BJ (cell line): ENCODE results near the gene JUNB. TPM values are rescaled to one million over a fixed set of nuclear protein-coding genes. Genes with fewer than 3 reads are reported as not detected.

Experiments used
- CTCF ChIA-PET: fragments of 350-600 bp; formaldehyde crosslinking; extraction: SDS; loops from one replicate; lab custom pipeline; 2021; ENCODE audit warnings: antibody characterized with exemption, inconsistent platforms; lab: Yijun Ruan, JAX
- POLR2A ChIA-PET: fragments of 300-600 bp; sonication (Branson Sonifier 250); formaldehyde crosslinking; extraction: SDS; loops from one replicate; lab custom pipeline; 2021; ENCODE audit warnings: antibody characterized with exemption; lab: Charles Lee
- DNase-seq: peaks from one replicate; pipeline ENCODE4 v3.0.0-alpha.2; 2011; ENCODE audit warnings: low read depth
- H3K27me3 ChIP-seq: 2 replicates; pipeline ENCODE4 v1.6.0; 2011; ENCODE audit warnings: low read length; ENCODE audit not compliant: control insufficient read depth, insufficient read depth
- H3K36me3 ChIP-seq: 2 replicates; pipeline ENCODE4 v1.5.1; 2011; ENCODE audit warnings: low read length; ENCODE audit not compliant: control insufficient read depth, insufficient read depth
- H3K4me3 ChIP-seq: 2 replicates; pipeline ENCODE4 v1.5.1; 2011; ENCODE audit warnings: low read depth, mild to moderate bottlenecking, control low read depth, low read length
- CTCF ChIP-seq: IDR thresholded peaks from 2 replicates; pipeline ENCODE4 v1.5.1; 2011; ENCODE audit warnings: low read depth, mild to moderate bottlenecking, control low read depth, inconsistent platforms, low read length, moderate library complexity; ENCODE audit not compliant: insufficient read depth
- polyA plus RNA-seq: library from polyadenylated mRNA; depleted of rRNA; stranded (reverse); fragments of >200 nt; gene quantifications from 2 replicates; pipeline ENCODE4 v1.2.3, GENCODE V29; 2011

JUNB gene
- polyA plus RNA-seq, 1 experiment, result 49.4 TPM

DNA sequence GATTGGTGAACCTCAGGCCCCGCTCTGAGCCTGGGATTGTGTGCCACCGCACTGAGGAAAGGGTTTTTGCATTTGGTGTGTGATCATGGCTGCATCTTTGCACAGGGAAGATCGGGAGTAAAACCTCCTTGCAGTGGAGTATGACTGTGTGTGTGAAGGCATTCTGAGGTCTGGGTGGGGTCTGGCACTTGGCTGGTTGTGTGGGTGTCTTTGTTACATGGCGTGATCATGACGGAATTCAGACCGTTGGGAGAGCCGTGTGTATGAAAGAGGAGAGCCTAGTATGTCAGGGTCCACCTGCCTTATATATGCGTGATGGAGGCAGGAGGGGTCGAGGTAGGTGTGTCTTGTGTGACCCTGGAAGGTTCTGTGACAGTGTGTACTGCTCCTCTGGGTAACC lies 40.4 kb upstream of the JUNB start:
- Histone ChIP-seq H3K4me3 (no peak overlapping the region), H3K36me3 (peaks cover 9% of the 10 kb centered on the region), H3K27me3 (peaks cover 7% of the 10 kb centered on the region)
- no peak for TF ChIP-seq CTCF
- POLR2A ChIA-PET, result no interaction called here
- DNase-seq, result no peak
- CTCF ChIA-PET, result interaction anchor here (2.1 to 7.6 kb wide), 2 partner anchors 10 to 15 kb away, joined by 14 to 62 read pairs; no protein-coding TSS in a partner anchor

DNA sequence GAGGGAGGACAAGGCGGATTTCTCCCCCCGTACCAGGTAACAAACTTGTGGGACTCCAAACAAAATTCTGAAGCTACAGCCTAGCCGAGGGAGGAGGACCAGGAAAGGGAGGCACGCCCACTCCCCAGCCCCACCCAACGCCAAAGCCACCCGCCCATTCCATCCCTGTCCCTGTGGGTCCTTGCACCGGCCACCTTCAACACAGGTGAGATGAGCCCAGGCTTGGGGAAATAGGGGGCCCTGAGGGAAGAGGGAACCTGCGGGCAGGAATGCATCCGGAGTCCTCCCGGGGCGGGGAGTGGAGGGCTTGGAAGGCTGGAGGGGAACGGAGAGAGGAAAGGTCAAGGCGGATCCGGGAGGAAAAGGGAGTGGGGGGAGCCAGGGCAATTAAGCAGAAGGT lies 39.7 kb upstream of the JUNB start, which contains the start of gene BEST2:
BEST2 (plus strand) TSS at position 157 of the 400 bp plus-strand sequence. CDS start 802 bp downstream, outside the sequence.
- Histone ChIP-seq H3K4me3 (no peak within 1 kb of the TSS), H3K36me3 (peaks cover 9% of the 10 kb centered on the region), H3K27me3 (peaks cover 7% of the 10 kb centered on the region)
- DNase-seq, result no peak
- POLR2A ChIA-PET, result no interaction called here
- no peak for TF ChIP-seq CTCF
- CTCF ChIA-PET, result interaction anchor here (0.7 to 7.6 kb wide), 2 partner anchors 9 to 15 kb away, joined by 3 to 62 read pairs; no protein-coding TSS in a partner anchor

- no peak for DNase-seq
- Histone ChIP-seq H3K36me3 (peaks cover 6% of the 10 kb centered on the region), H3K27me3 (peaks cover 7% of the 10 kb centered on the region), H3K4me3 (no peak overlapping the region)
- ChIA-PET POLR2A (no interaction called here), CTCF (interaction anchor here (0.6 to 28.6 kb wide), 6 partner anchors 8 to 96 kb away, joined by 3 to 874 read pairs (median 6); partner anchors contain the start of genes JUNB, PRDX2, RNASEH2A and THSD8)
- no peak for TF ChIP-seq CTCF
Observed at GRCh38 chr19:12752056-12752781, 39.1 kb upstream of the JUNB start.

- TF ChIP-seq CTCF, result no peak
- peaks cover 7% of the 10 kb centered on the region for H3K27me3 ChIP-seq
- no peaks in the 10 kb centered on the region for H3K36me3 ChIP-seq
- POLR2A ChIA-PET, result no interaction called here
- no peak overlapping the region for H3K4me3 ChIP-seq
- no peak for DNase-seq
- CTCF ChIA-PET, result interaction anchor here (3.5 to 28.6 kb wide), 5 partner anchors 7 to 95 kb away, joined by 29 to 874 read pairs (median 62); partner anchors contain the start of genes JUNB, PRDX2, RNASEH2A and THSD8
Observed at GRCh38 chr19:12754465-12755196, 36.7 kb upstream of the JUNB start.
